Activated naive CD4-positive, alpha-beta T cell treated with anti-CD3 and anti-CD28 coated beads, Interleukin-2, amount 50 U/mL, for 72 hours (primary cell): Measurements from ENCODE around the gene LMNA. TPM values are rescaled to one million over a fixed set of nuclear protein-coding genes. Genes with fewer than 3 reads are reported as not detected.
"Not testable (repeated sequence)": the region's sequence is repeated elsewhere in the genome, so short reads cannot be mapped to it uniquely, and the experiment has no call there.

ENCODE experiments used
- ATAC-seq, 2 donors: fragments of 150-1000 bp; cut with Tn5 transposase; 2 replicates each; pipeline ENCODE4 v1.10.0; 2021; ENCODE audit warnings: mild to moderate bottlenecking in 2 of 2, moderate library complexity in 2 of 2
- DNase-seq, 2 donors: peaks; one replicate each; pipeline ENCODE4 v3.0.0; 2021 to 2022; ENCODE audit warnings: low spot score in 2 of 2
- H3K27ac Mint-ChIP-seq, 2 donors: one replicate each; pipeline ENCODE4 v1.8.0; 2022; ENCODE audit warnings: mild to moderate bottlenecking in 2 of 2, mixed read lengths in 2 of 2
- H3K36me3 Mint-ChIP-seq, 2 donors: one replicate each; pipeline ENCODE4 v1.8.0; 2022; ENCODE audit warnings: mixed read lengths in 2 of 2
- H3K9me3 Mint-ChIP-seq, 2 donors: one replicate each; pipeline ENCODE4 v1.8.0; 2022; ENCODE audit warnings: mixed read lengths in 2 of 2
- total RNA-seq, 2 donors: library from RNA; stranded (reverse); gene quantifications; one replicate each; pipeline ENCODE4 v1.2.3, GENCODE V29; 2022

Gene LMNA
- 100 to 1,000 TPM; 116 to 147 TPM for total RNA-seq

DNA sequence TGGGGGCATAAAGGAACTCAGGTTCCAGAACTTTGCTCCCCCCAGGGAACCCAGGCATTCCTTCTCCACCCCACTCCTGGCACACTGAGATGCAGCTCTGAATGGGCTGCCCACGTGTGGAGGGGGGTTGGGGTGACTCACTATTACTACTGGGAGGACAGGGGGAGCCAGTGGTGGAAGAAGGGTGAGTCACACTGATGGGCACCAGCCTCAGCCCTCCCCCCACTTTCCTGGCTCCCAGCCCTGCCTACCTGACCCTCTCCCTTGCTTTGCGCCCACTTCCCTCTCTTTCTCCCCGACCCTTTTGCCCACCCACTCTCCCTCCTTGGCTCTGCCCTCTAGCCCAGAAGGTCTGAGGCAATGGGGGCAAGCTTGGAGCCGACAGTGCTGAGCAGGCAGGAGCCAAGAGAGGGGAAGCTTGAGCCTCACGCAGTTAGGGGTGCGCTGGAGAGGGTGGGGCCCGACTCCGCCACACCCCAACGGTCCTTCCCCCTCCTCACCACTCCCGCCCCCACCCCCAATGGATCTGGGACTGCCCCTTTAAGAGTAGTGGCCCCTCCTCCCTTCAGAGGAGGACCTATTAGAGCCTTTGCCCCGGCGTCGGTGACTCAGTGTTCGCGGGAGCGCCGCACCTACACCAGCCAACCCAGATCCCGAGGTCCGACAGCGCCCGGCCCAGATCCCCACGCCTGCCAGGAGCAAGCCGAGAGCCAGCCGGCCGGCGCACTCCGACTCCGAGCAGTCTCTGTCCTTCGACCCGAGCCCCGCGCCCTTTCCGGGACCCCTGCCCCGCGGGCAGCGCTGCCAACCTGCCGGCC lies at the start of gene LMNA:
Gene LMNA, plus strand, starts transcription at position 611 of the 818 bp plus-strand sequence. CDS start 208 bp downstream, outside the sequence.
- peaks cover 20 to 25% of the 10 kb centered on the region in 2 donors for H3K36me3 Mint-ChIP-seq
- ATAC-seq (peak; percentile 89 to 91), DNase-seq (peak; percentile 72 to 90)
- peak within 1 kb of the TSS; percentile 92 for H3K27ac Mint-ChIP-seq
- H3K9me3 Mint-ChIP-seq = no peaks in the 10 kb centered on the region

- ATAC-seq = peak; percentile 26 to 87
- H3K9me3 Mint-ChIP-seq = no peaks in the 10 kb centered on the region
Measured at GRCh38 chr1:156065212-156065611, 49.3 kb upstream of the LMNA start.

DNA sequence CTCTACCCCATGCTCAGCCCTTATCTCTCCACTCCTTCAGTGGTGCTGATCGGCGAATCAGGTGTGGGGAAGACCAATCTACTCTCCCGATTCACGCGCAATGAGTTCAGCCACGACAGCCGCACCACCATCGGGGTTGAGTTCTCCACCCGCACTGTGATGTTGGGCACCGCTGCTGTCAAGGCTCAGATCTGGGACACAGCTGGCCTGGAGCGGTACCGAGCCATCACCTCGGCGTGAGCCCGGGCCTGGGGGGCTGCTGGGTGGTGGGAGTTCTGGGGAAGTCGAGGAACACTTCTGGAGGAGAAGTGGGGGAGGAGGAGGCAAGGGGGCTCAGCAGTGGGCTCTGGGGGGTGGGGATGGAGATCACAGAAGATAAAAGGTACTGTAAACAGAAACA lies 48.6 kb upstream of the LMNA start:
- Mint-ChIP-seq H3K9me3 (no peaks in the 10 kb centered on the region), H3K27ac (peak overlapping the region in 1 of 2 donors; percentile 5), H3K36me3 (no peaks in the 10 kb centered on the region)
- DNase-seq (no peak), ATAC-seq (no peak)

More at GRCh38 chr1:156065212-156065611, 49.3 kb upstream of the LMNA start:
- DNase-seq = no peak
- Mint-ChIP-seq H3K27ac (peak overlapping the region in 1 of 2 donors; percentile 5), H3K36me3 (no peaks in the 10 kb centered on the region)

DNA sequence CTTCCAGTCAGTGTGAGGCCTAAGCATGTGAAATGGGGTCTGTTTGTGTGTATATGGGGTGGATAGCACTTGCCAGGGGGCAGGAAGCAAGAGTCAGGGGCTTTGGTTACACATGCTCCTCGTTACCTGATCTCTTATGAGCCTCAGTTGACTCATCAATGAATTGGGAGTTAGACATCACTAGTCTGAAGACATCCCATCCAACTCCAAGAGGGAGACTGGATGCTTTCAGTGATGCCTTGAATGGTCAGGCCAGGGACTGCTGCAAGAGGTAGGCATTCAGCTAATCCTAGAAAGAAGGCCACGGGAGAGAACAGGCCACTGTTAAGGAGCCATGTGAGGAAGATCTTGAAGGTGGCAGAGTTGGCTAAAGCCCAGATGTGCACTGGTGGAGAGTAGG lies 47.2 kb upstream of the LMNA start:
- no peaks in the 10 kb centered on the region for H3K9me3 Mint-ChIP-seq
- no peaks in the 10 kb centered on the region for H3K36me3 Mint-ChIP-seq
- no peak overlapping the region for H3K27ac Mint-ChIP-seq

GRCh38 chr1:156069490-156070455 lies 44.7 kb upstream of the LMNA start:
- no peaks in the 10 kb centered on the region for H3K9me3 Mint-ChIP-seq
- DNase-seq = no peak
- no peak for ATAC-seq

More for the DNA sequence above, 47.2 kb upstream of the LMNA start:
- no peak for ATAC-seq
- DNase-seq = no peak

GRCh38 chr1:156070548-156070947 lies 44.0 kb upstream of the LMNA start:
- Mint-ChIP-seq H3K36me3 (no peaks in the 10 kb centered on the region), H3K9me3 (no peaks in the 10 kb centered on the region), H3K27ac (no peak overlapping the region)
- DNase-seq (no peak), ATAC-seq (no peak)

More at GRCh38 chr1:156069490-156070455, 44.7 kb upstream of the LMNA start:
- H3K36me3 Mint-ChIP-seq = no peaks in the 10 kb centered on the region
- no peak overlapping the region for H3K27ac Mint-ChIP-seq

GRCh38 chr1:156071332-156071816 lies 43.1 kb upstream of the LMNA start:
- not testable (repeated sequence) for H3K36me3 Mint-ChIP-seq, ATAC-seq, H3K9me3 Mint-ChIP-seq, DNase-seq, H3K27ac Mint-ChIP-seq

DNA sequence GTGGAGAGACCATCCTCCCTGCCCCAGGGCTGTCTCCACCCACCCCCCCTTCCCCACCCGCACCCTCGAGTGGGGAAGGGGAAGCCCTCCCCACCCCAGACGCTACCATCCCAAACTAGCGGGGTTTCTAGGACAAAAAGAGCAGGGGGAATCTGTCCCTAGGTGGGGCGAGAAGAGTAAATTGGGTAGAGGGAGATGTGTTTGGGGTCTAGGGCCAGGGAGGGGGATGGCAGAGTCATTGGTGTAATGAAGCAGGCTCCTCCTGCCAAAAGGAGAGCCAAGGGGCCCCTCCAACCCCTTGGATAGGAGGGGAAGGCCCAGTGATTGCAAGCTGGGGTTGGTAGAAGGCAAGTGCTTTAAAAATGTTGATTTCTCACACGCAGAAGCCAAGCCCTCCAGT lies 42.3 kb upstream of the LMNA start:
- ATAC-seq (no peak), DNase-seq (no peak)
- H3K36me3 Mint-ChIP-seq = no peaks in the 10 kb centered on the region
- H3K27ac Mint-ChIP-seq = no peak overlapping the region
- no peaks in the 10 kb centered on the region for H3K9me3 Mint-ChIP-seq

DNA sequence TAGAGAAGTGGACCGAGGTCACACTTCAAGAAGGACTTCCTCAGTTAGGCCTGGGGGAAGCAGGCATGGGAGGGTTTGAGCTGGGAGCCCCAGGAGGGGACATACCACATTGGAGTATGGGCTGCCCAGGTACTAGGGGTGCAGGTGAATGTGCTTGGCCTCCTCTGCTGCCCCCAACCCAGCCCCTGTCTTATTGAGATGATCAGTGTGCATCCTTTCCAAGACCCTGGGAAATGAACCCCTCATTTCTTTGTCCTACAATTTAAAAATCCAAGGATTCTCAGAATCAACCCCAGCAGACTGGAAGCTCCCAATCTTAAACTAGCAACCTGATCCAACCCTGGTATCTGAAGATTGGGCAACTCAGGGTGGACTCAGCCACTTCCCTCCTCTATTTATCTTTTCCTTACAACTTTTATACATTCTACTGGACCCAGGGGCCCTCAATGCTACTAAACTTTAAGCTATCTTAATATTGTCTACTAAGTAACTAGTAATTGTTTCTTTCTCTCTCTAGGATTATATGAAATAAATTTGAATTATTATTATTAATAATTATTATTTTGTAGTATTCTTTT lies 41.3 kb upstream of the LMNA start:
- no peak for ATAC-seq

DNA sequence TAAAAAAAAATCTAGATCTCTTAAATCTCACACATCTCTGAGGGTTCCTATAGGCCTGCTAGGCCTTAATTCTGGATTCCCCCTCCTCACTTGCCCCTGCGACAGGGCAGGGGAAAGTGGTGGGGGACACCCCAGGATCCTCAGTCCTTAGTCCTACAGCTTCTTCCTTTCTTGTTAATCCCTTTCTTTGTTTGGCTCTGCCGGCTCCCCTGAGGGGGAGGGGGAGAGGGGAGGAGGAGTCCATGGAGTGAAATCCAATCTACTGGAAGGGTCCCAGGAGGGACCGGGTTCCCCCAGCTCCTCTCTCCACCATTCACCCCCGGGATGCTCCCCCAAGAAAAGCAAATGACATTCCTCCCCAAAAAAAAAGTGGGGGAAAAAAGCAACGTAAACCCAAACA lies 40.8 kb upstream of the LMNA start:
- ATAC-seq (no peak), DNase-seq (no peak)
- Mint-ChIP-seq H3K9me3 (no peaks in the 10 kb centered on the region), H3K36me3 (no peaks in the 10 kb centered on the region), H3K27ac (no peak overlapping the region)

More for the DNA sequence above, 41.3 kb upstream of the LMNA start:
- no peak for DNase-seq
- Mint-ChIP-seq H3K9me3 (no peaks in the 10 kb centered on the region), H3K27ac (no peak overlapping the region), H3K36me3 (no peaks in the 10 kb centered on the region)

- Mint-ChIP-seq H3K27ac (no peak overlapping the region), H3K36me3 (no peaks in the 10 kb centered on the region), H3K9me3 (no peaks in the 10 kb centered on the region)
- no peak for ATAC-seq
- DNase-seq = no peak
Measured at GRCh38 chr1:156074661-156075060, 39.9 kb upstream of the LMNA start.

- Mint-ChIP-seq H3K27ac (no peak overlapping the region), H3K9me3 (no peaks in the 10 kb centered on the region), H3K36me3 (no peaks in the 10 kb centered on the region)
- no peak for ATAC-seq
- DNase-seq = no peak
Measured at GRCh38 chr1:156075162-156075561, 39.3 kb upstream of the LMNA start.

DNA sequence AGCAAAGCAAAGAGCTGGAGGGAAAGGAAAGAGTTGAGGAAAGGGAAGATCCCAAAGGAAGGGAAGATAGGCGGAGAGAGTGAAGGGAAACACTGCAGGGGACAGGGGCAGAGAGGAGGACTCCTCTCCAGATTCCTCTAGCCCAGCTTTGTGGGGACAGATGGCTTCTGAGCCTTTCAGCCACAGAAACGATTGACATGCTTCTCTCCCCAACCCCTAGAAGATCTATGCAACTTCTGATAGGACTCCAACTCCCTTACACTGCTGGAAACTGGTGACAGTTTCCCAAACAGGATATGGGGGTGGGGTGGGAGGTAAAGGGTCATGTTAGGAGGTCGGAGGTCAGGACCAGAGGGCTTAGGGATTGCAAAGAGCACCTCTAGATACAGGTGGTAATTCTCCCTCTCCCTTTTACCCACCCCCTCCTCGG lies 38.7 kb upstream of the LMNA start:
- Mint-ChIP-seq H3K27ac (no peak overlapping the region), H3K36me3 (no peaks in the 10 kb centered on the region), H3K9me3 (no peaks in the 10 kb centered on the region)
- ATAC-seq = no peak
- no peak for DNase-seq

DNA sequence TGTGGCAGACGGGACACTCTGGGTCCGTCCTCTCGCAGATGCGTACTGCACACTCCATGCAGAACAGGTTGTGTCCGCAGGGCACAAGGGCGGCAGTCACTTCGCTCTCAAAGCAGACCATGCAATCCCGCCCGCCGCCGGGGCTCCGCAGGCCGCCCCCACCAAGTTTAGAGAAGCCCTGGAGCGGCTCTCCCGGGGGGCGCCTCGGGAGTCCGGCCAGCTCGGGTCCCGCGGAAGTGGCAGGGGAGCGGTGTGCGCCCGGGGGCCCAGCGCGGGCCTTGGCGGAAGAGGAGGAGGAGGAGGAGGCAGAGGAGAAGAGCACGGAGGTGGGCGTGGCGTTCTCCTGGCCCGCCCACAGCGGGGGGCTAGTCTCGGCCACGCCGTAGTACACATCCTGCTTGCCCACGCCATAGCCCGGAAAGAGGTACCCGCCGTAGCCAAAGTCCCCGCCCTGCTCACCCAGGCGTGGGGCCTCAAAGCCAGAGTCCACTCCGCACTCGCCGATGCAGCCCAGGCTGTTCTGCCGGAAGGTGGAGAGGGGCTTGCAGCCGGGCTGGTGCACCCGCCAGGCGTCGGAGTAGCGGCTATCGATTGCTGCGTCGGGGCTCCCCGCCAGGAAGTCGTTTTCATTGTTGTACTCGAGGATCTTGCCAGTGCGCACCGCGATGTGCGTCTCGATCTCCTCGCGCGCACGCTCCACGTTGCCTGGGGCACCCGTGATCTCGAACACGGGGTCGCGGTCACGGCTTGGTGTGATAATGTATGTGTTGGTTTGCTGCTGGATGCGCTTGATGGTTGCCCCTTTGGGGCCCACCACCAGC lies 37.7 kb upstream of the LMNA start:
- H3K9me3 Mint-ChIP-seq = no peaks in the 10 kb centered on the region
- ATAC-seq (peak in 1 of 2 donors; percentile 40), DNase-seq (no peak)
- no peaks in the 10 kb centered on the region for H3K36me3 Mint-ChIP-seq
- no peak overlapping the region for H3K27ac Mint-ChIP-seq

DNA sequence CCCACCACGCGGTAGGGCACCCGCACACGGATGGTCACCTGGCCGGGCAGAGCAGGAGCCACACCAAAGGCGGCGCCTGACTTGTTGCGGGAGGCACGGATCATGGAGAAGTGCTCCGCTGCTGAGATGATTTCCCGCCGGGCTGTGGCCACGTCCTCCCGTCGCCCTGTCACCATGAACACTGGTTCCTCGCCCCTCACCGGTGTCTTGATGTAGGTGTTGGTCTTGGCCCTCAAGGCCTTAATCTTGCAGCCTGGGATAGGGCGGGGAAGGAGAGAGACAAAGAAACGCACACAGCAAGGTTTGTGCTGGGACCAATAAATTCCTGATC lies 37.1 kb upstream of the LMNA start:
- Mint-ChIP-seq H3K9me3 (no peaks in the 10 kb centered on the region), H3K36me3 (no peaks in the 10 kb centered on the region), H3K27ac (no peak overlapping the region)
- DNase-seq (no peak), ATAC-seq (no peak)

GRCh38 chr1:156078728-156079127 lies 35.8 kb upstream of the LMNA start:
- no peak for ATAC-seq
- H3K27ac Mint-ChIP-seq = no peak overlapping the region
- DNase-seq = no peak
- H3K36me3 Mint-ChIP-seq = no peaks in the 10 kb centered on the region
- no peaks in the 10 kb centered on the region for H3K9me3 Mint-ChIP-seq
